Activated naive CD4-positive, alpha-beta T cell (primary cell): Measurements from ENCODE around the gene CCM2.

ENCODE experiments used
- DNase-seq, 4 experiments: peaks; one replicate each; lab custom pipeline; 2025; lab: John Stamatoyannopoulos, UW

CCM2 gene

GRCh38 chr7:45125193-45125904, 125.3 kb downstream of the CCM2 start:
- DNase-seq: no peak
